ENCODE measurements around the gene ATP2C2. TPM values are rescaled to one million over a fixed set of nuclear protein-coding genes. Genes with fewer than 3 reads are reported as not detected.
"Not testable (repeated sequence)": the region's sequence is repeated elsewhere in the genome, so short reads cannot be mapped to it uniquely, and the experiment has no call there.

The ATP2C2 gene, protein sequence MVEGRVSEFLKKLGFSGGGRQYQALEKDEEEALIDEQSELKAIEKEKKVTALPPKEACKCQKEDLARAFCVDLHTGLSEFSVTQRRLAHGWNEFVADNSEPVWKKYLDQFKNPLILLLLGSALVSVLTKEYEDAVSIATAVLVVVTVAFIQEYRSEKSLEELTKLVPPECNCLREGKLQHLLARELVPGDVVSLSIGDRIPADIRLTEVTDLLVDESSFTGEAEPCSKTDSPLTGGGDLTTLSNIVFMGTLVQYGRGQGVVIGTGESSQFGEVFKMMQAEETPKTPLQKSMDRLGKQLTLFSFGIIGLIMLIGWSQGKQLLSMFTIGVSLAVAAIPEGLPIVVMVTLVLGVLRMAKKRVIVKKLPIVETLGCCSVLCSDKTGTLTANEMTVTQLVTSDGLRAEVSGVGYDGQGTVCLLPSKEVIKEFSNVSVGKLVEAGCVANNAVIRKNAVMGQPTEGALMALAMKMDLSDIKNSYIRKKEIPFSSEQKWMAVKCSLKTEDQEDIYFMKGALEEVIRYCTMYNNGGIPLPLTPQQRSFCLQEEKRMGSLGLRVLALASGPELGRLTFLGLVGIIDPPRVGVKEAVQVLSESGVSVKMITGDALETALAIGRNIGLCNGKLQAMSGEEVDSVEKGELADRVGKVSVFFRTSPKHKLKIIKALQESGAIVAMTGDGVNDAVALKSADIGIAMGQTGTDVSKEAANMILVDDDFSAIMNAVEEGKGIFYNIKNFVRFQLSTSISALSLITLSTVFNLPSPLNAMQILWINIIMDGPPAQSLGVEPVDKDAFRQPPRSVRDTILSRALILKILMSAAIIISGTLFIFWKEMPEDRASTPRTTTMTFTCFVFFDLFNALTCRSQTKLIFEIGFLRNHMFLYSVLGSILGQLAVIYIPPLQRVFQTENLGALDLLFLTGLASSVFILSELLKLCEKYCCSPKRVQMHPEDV
- 33.2 TPM for total RNA-seq

- no peak for DNase-seq (ENCODE audit: low spot score)
These were observed at the start of gene ATP2C2 for GRCh38 chr16:84368308-84368996. TSS of gene ATP2C2 (plus strand) at chr16:84368538. CDS start at chr16:84368616, 78 bp downstream.

- DNase-seq (ENCODE audit: low spot score): no peak
These were observed 49.1 kb upstream of the ATP2C2 start for GRCh38 chr16:84319146-84319760.

DNA sequence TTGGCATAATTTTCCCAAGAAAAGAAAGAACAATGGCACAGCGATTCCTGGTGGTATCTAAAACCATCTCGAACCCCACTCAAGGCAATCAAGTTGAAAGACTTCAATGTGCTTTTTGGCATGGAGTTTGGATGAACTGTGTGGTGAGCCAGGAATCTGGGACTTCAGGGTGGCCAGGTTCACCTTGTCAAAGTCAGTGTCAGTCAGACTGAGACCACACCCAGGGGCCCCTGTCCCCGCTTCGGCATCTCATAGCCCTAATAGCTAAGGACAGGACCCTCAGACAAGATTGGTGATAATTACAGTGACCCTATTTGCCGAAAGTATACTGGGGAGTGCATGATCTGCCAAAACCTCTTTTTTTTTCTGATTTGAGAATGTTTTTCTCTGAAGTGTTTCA, 47.8 kb upstream of the ATP2C2 start:
- no peak for DNase-seq (ENCODE audit: low spot score)

DNA sequence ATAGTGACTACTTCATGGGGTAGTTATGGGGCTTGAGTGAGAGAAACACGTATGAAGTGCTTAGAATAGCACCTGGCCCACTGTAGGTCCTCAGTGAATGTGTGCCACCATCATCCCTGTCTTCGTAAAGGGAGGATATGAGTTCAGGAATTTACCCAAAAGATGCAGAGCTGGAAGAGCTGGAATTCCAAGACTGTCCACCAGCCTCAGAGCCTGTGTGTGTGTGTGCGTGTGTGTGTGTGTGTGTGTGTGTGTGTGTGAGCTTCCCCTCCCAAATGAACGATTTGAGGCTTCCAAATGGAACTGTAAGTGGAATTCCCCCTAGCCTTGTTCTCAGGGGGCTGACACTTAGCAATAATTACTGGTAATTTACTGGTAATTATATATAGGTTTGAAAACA, 46.4 kb upstream of the ATP2C2 start:
- DNase-seq (ENCODE audit: low spot score): no peak

DNA sequence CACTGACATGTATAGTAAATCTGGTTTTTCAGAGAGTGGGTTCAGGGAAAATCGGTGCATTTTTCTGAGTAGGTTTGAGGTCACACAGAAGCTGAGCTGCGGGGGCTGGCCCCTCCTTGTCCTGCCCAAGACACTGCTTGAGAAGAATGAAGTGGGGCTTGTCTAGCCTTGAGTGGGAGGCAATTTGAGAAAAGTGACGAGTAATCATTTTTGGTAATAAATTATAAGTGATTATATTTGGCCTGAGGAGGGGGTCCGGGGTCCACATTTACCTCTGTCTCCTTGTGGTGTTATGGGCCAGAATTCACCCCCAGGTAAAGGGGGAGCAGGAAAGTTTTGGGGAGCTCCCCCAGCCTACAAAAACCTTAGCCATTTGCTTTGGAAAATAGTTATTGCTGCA, 45.6 kb upstream of the ATP2C2 start:
- no peak for DNase-seq (ENCODE audit: low spot score)

DNA sequence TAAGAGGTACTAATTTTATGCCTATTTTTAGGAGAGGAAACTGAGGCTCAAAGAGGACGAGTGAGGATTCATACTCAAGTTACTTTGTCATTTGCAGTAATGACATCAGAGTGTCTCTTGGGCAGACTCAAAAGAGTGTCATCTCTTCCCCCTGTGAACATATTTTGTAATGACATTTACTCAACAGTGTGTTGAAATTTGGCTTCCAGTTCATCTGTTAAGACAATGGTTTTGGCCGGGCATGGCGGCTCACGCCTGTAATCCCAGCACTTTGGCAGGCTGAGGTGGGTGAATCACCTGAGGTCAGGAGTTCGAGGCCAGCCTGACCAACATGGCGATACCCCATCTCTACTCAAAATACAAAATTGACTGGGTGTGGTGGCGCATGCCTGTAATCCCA, 44.7 kb upstream of the ATP2C2 start:
- no peak for DNase-seq (ENCODE audit: low spot score)

DNA sequence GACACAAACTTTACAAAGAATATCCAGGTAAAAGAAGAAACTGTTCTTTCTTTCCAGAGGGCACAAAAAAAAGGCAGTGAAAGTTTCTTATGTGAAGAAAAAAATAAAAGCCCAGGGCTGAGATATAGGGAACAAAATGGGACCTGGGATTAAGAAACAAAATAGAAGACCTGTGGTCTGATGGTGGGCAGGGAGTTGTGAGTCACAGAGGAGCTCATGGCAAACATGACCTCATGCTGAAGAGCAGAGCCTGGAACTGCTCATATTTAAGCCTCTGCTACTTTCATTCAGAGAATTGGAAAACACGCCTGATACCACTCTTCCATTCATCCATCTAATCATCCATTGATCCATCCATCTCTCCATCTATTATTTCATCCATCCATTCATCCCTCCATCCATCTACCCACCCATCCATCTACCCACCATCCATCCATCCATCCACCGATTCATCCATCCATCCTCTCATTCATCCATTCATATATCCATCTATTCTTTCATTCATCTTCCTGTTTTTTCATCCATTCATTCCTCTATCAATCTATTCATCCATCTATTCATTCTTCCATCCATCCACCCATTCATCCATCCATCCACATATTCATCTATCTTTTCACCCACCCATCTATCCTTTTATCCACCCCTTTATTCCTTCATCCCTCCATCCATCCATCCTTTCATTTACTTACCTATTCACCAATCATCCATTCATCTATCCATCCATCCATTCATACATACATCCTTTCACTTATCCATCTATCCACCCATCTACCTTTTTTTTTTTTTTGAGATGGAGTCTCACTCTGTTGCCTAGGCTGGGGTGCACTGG, 43.7 kb upstream of the ATP2C2 start:
- DNase-seq (ENCODE audit: low spot score): no peak

DNA sequence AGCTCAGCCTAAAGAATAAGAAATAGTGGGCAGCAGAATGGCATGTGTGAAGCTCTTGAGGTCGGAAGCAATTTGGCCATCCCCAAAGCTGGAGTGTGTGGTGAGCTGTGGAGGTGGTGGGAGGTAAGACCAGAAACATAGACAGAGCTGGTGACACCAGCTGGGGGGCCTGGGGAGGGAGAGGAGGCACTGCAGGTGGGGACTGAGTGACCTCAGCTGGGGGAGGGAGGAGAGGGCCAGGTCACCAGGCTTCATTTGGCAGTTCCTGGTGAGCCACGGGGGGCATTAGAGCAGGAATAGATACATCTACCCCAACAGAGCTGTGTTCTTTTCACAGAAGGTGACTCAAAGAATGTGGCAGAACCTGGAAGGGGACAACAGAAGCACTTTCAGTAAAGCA, 41.8 kb upstream of the ATP2C2 start:
- DNase-seq (ENCODE audit: low spot score): no peak

DNA sequence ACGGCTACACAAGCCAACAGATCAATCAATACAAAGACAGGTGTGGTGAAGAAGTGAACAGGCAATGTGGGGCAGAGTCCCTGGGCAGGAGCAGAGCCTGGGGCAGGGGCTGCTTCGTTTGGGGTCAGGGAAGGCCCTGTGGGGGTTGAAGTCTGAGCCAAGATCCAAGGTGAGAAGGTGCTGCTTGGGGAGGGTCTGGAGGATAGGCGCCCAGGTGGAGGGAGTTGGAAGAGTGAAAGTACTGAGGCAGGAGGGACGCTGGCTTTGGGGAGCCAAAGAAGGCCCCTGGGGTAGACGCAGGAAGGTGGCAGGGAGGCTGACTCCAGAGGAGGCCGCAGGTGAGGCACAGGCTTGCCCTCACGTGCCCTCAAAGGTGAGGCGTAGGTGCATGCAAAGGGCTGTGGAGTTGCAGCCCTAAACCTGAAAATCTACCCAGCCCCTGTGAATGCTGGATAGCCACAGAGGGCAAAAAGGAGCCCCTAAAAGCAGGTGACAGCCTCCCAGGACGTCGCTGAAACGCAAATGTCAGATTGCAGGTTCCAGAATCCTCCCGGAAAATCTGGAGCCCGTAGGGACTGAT, 40.3 kb upstream of the ATP2C2 start:
- DNase-seq (ENCODE audit: low spot score): no peak

- no peak for DNase-seq (ENCODE audit: low spot score)
These were observed 39.3 kb upstream of the ATP2C2 start for GRCh38 chr16:84329016-84329415.

DNA sequence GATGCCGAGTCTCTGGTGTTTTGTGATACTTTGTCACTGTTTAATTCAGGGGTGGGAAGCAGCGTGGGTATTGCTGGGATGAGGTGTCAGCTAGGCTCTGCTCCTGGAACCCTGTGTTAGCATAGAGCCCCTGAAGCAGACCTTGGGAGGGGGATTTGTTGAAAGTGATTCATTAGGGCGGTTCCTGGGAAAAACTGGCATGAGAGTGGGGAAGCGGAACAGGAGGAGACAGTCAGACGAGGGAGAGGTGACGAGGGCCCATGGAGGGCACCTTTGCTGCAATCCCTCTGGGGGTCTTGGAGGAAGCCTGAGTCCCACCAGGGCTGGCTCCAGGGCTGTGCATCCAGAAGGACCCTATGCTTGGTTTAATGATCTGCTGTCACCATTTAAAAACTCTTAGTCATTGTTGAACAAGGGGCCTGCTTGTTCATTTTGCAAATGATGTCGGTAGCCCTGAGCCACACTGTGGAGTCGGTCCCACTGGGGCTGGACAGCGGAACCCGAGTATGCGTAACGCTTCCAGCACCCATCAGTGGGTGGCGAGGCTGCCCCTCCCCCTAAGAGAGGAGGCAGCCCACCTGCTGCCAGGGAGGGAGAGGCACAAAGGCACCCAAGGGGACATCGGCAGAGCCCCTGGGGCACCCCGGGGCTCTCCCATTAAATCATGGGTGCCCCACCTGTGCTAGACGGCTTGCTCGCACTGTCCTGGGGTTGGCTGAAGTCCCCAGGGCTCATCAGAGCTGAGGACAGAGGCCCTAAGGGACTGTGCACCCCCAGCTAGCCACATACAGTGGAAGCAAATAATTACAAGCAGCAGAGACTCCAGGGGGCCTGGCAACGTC, 38.3 kb upstream of the ATP2C2 start:
- no peak for DNase-seq (ENCODE audit: low spot score)

DNA sequence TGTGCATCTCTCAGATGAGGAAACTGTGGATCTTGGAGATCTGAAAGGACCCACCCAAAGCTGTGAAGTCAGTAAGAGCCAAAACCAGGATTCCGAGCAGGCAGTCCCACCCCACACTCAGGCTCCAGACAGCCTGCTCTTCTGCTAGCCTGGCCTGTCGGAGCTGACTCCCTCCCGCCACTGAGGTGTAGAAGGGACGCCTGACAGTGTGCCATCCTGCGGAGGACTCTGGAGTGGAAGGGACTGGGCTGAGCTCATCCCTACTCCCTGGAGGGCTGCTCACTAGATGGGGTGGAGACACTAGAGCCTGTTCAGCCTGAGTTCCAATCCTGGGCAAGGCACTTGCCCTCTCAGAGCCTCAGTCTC, 37.7 kb upstream of the ATP2C2 start:
- no peak for DNase-seq (ENCODE audit: low spot score)

DNA sequence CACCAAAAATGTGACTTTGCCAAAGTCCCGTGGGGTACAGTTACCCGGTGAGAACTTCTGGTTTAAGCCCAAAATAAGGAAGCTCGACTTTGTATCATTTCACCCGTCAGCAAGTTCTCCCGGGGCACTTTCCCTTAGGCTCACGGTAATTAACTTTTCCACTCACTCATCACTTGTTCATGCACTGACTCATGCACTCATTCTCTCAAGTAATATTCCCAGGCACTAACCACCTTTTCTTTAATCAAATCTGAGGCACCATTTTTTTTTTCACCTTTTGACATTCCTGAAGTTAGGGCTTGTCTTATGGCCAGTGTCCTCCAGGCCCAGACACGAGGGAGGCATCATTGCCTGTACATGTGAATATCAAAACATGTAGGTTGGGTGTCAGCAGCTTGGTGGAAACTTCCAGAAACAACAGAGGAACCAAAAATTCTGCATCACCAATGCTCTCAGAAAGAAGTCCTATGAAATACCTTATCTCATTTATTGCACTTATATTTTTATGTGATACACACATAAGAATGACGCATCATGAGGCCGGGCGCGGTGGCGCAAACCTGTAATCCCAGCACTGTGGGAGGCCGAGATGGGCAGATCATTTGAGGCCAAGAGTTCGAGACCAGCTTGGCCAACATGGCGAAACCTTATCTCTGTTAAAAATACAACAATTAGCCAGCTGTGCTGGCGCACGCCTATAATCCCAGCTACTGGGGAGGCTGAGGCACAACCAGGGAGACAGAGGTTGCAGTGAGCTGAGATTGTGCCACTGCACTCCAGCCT, 36.1 kb upstream of the ATP2C2 start:
- DNase-seq (ENCODE audit: low spot score): no peak

- no peak for DNase-seq (ENCODE audit: low spot score)
These were observed 35.2 kb upstream of the ATP2C2 start for GRCh38 chr16:84332975-84333684.

GRCh38 chr16:84334058-84334457, 34.3 kb upstream of the ATP2C2 start:
- DNase-seq (ENCODE audit: low spot score): no peak

DNA sequence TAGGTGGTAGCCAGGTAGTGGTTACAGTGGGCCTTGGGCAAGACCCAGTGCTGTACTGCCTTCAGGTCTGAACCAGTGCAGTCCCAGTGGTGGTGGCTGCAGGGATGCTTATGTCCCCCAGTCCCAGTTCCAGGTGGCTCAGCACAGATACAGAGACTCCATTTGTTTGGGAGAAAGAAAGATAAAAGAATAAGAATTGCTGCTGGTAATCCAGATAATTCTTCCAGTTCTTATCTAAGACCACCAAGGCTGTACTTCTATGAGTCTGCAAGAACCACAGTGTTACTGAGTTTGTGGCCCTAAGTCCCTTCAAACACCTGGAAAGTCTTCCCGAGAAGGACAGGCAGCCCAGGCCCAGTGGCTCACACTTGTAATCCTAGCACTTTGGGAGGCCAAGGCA, 33.9 kb upstream of the ATP2C2 start:
- no peak for DNase-seq (ENCODE audit: low spot score)

GRCh38 chr16:84337236-84337635, 31.1 kb upstream of the ATP2C2 start:
- not testable (repeated sequence) for DNase-seq (ENCODE audit: low spot score)

DNA sequence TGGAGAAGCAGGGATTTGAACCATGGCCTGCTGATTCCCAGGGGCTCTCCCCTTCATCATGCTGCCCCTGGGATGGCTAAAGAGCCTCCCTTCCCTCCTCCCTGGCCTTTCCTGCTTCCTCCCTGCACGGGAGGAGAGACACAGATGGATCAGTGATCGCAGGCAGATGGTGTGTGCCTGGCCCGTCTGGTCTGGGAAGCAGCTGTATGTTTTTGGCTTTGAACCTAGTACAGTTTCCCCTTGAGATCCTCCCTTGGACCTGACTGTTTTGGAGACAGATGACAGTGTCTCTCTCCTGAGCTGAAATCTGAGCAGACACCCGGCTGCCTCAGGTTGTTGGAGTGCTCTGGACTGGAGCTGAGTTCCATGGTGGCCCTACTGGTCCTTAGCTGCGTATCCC, 29.0 kb upstream of the ATP2C2 start:
- DNase-seq (ENCODE audit: low spot score): no peak

Data from ureter (tissue), 1 donor.